ENCODE measurements around the gene NTM.

- TF ChIP-seq CTCF (conservative IDR thresholded peaks at IDR 0.05) (no peak), ZFX (IDR thresholded peaks at IDR 0.05) (no peak)
Measured at GRCh38 chr11:131389582-131389981, 19.2 kb downstream of the NTM start.

Data from C4-2B (cell line).